TTC549 (cell line): Measurements from ENCODE around the gene C1orf210.

Experiments used
- FAIRE-seq: peaks from 2 replicates; lab custom pipeline; 2012; peaks lifted over from hg19 to GRCh38; lab: Jason Lieb, UNC

The C1orf210 gene

GRCh38 chr1:43247256-43247921 is 38.0 kb downstream of the C1orf210 start:
- no peak for FAIRE-seq

DNA sequence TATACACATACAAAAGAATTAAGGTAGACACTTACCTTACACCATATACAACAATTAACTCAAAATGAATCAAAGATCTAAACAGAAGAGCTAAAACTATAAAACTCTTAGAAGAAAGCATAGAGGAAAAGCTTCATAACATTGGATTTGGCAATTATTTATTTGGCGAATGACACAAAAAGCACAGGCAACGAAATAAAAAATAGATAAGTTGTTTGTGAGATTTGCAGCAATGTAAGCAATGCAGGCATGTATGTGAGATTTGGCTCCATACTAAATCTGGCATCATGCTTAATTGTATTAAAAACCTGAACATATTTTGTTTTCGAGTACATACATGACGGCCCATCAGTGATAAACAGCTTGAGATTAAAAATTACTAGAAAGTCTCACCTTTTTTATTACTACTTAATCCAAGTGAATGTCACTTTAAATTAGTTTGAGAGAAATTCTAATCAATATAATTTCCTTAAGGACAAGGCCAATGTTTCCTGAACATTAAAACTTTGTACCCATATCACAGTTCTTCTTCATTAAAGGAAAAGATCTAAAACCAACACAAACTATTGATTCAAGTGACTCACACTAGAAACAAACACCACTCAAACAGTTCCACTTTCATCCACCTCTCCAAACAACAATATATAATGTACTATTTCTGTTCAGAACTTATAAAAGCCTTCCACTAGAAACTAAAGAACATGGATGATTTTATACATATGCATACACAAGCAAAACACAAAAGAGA is 38.7 kb downstream of the C1orf210 start:
- FAIRE-seq: no peak

- FAIRE-seq: no peak
Measured at GRCh38 chr1:43243299-43243698, 42.1 kb downstream of the C1orf210 start.

GRCh38 chr1:43241413-43241836 is 44.0 kb downstream of the C1orf210 start:
- FAIRE-seq: no peak

GRCh38 chr1:43239484-43239883 is 45.9 kb downstream of the C1orf210 start:
- FAIRE-seq: no peak

- FAIRE-seq: no peak
Measured at GRCh38 chr1:43238991-43239469, 46.4 kb downstream of the C1orf210 start.

DNA sequence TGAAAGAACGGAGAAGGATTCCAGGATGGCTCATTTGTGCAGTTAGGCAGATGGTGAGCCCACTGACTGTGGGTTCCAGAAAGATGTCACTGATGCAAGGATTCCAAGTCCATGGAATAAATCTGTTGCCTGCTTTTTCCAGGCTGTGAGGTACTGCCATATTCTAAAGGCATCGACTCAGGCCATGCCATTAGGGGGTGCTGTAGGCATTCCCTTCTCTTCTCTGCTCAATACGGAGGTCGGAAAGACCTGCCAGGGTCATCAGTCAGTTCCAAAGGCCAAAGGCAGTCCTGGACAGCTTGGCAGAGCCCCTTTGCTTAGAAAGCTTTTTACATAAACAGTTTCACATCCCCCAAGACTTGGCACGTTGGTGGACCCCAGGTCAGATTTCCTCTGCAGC is 47.3 kb downstream of the C1orf210 start:
- FAIRE-seq: no peak

- FAIRE-seq: no peak
Measured at GRCh38 chr1:43237121-43237520, 48.3 kb downstream of the C1orf210 start.

DNA sequence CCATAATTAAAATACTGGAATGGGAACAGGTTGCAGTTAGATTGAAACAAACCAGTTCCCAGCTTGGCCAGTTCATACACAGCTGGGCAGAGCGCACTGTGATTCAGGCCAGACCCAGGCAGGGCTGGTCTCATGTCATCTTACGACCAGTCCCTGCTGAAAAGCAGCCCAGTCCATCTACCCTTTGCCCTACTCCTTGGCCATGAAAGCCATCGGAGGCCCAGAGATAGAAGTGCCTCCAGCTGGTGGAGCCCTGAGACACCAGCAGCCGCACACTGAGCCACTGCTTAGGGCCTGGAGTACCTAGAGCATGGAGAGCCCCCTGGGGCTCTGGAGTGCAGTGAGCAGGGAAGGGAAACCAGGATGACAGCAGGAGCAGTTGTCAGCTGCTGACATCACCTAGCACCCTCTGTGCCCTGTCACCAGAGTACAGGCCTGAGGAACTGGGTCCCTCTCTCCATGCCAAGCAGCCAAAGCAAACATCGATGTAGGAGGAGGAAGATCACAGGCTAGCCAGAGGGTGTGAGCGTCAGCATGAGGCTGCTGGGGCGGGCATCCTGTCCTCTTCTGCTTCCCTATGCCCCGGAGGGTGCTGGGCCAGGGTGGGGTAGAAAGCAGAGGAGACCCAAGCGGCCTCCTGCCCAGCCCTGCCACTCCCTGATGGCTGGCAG is 49.8 kb downstream of the C1orf210 start:
- FAIRE-seq: no peak

DNA sequence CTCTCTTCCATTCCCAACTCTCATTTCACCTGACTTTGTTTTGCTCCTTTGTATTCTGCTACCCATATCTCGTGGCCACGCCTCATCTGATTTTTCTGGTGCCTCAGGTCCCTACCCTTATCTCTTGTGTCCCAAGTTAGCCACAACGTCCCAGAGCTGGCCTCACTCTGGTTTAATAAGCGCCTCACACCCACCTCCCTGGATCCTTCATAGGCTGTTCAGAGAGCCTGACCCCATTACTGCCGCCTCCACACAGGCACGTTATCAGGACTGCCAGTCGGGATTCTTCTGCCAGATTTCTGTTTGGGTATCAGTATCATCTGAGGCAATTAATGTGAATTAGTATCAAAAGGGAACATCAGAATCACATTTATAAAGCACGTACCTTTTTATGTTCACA is 50.3 kb downstream of the C1orf210 start:
- no peak for FAIRE-seq

DNA sequence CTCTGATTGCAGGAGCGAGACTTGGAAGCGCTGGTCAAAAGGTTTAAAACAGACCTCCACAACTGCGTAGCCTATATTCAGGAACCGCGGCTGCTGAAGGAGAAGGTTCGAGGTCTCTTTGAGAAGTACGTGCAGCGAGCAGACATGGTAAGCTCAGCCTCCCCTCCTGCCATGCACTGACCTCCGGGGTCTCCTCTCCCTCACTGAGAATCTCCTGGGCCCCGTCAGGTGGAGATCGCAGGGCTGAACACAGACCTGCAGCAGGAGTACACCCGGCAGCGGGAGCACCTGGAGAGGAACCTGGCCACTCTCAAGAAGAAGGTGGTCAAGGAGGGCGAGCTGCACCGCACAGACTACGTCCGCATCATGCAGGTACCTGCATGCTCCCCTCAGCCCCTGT is 51.1 kb downstream of the C1orf210 start:
- FAIRE-seq: no peak

DNA sequence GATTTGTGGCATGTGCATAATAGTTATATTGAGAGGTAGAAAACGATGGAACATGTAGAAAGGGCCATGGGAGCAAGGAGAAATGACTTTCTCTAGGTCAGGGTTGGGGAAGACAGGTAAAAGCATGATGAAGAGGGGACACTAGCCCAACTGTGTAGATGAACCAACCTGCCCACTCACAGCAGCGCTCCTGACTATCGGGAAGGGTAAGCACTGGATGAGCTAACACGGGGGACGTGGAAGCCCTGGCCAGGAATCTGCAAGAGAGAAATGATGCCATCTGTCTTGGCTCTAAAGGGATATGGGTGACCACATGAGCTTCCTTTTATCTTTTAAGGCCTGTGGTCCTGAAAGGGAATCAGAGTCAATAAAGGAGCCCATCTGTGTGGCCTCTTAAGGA is 51.8 kb downstream of the C1orf210 start:
- no peak for FAIRE-seq

GRCh38 chr1:43232482-43232881 is 52.9 kb downstream of the C1orf210 start:
- FAIRE-seq: no peak

DNA sequence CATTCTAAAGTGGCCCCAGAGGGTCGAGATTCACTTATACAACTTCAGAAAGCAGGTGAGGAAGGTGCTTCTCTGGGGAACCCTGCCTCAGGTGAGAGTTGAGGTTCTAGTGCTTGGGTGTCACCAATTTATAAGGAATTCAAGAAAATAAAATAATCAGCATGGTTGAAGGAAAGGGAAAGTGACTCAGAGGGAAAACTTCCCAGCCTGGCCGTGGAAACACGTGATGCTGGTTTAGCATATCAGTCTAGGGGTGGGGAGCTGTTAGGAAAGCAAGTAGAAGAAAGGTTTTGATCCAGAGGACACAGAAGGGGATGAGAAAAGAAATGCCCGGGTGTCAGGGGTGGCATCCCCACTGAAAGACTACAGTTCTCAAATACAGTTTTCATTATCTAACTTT is 53.3 kb downstream of the C1orf210 start:
- no peak for FAIRE-seq
